HL-60 (cell line): ENCODE data around the gene MRPL39.

ENCODE experiments used
- SPI1 ChIP-seq: IDR thresholded peaks from 2 replicates; pipeline ENCODE4 v1.6.1; 2012; ENCODE audit warnings: low read depth, mild to moderate bottlenecking, borderline replicate concordance
- TF ChIP-seq, protein P1 (sequence below): IDR thresholded peaks from one replicate; pipeline ENCODE4 v1.5.1; 2011; ENCODE audit warnings: low read length, control low read depth, inconsistent platforms; ENCODE audit not compliant: insufficient read depth
- TF ChIP-seq, protein P2 (sequence below): IDR thresholded peaks from 2 replicates; pipeline ENCODE4 v1.6.1; 2012; ENCODE audit warnings: low read depth; ENCODE audit not compliant: insufficient replicate concordance

GRCh38 chr21:25566645-25567044 lies 40.6 kb downstream of the MRPL39 start:
- TF ChIP-seq, protein P1, sequence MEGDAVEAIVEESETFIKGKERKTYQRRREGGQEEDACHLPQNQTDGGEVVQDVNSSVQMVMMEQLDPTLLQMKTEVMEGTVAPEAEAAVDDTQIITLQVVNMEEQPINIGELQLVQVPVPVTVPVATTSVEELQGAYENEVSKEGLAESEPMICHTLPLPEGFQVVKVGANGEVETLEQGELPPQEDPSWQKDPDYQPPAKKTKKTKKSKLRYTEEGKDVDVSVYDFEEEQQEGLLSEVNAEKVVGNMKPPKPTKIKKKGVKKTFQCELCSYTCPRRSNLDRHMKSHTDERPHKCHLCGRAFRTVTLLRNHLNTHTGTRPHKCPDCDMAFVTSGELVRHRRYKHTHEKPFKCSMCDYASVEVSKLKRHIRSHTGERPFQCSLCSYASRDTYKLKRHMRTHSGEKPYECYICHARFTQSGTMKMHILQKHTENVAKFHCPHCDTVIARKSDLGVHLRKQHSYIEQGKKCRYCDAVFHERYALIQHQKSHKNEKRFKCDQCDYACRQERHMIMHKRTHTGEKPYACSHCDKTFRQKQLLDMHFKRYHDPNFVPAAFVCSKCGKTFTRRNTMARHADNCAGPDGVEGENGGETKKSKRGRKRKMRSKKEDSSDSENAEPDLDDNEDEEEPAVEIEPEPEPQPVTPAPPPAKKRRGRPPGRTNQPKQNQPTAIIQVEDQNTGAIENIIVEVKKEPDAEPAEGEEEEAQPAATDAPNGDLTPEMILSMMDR, result no peak
- TF ChIP-seq, protein P2, sequence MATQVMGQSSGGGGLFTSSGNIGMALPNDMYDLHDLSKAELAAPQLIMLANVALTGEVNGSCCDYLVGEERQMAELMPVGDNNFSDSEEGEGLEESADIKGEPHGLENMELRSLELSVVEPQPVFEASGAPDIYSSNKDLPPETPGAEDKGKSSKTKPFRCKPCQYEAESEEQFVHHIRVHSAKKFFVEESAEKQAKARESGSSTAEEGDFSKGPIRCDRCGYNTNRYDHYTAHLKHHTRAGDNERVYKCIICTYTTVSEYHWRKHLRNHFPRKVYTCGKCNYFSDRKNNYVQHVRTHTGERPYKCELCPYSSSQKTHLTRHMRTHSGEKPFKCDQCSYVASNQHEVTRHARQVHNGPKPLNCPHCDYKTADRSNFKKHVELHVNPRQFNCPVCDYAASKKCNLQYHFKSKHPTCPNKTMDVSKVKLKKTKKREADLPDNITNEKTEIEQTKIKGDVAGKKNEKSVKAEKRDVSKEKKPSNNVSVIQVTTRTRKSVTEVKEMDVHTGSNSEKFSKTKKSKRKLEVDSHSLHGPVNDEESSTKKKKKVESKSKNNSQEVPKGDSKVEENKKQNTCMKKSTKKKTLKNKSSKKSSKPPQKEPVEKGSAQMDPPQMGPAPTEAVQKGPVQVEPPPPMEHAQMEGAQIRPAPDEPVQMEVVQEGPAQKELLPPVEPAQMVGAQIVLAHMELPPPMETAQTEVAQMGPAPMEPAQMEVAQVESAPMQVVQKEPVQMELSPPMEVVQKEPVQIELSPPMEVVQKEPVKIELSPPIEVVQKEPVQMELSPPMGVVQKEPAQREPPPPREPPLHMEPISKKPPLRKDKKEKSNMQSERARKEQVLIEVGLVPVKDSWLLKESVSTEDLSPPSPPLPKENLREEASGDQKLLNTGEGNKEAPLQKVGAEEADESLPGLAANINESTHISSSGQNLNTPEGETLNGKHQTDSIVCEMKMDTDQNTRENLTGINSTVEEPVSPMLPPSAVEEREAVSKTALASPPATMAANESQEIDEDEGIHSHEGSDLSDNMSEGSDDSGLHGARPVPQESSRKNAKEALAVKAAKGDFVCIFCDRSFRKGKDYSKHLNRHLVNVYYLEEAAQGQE, result no peak
- no peak for TF ChIP-seq SPI1
